Femur (tissue), 1 donor: Measurements from ENCODE around the gene RHOD.

Source experiments
- DNase-seq: peaks from one replicate; pipeline ENCODE4 v3.0.0-alpha.2; 2017

The RHOD gene

DNA sequence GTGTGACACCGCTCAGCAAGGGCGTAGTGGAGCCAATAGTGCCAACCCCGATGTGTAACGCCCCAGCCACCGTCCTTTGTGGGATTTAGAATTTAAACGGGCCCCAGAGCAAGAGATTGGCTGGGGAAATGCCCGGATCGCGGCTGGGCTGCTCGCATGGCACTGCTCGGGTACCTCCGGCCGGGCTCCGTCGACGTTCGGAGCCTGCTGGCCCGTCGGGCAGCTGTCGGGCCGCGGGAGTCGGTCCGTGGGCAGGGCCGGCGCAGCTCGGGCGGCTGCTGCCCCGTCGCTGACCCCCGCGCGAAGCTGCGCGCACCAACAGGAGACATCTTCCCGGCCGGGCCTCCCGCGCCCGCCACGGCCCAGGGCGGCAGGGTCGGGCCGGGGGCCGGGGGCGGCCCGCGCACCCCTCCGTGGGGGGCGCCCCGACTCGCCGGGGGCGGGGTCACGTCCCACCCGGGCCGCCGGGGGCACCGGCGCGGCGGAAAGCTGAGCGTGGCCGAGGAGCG, 61.1 kb downstream of the RHOD start:
- DNase-seq: peak; percentile 59

DNA sequence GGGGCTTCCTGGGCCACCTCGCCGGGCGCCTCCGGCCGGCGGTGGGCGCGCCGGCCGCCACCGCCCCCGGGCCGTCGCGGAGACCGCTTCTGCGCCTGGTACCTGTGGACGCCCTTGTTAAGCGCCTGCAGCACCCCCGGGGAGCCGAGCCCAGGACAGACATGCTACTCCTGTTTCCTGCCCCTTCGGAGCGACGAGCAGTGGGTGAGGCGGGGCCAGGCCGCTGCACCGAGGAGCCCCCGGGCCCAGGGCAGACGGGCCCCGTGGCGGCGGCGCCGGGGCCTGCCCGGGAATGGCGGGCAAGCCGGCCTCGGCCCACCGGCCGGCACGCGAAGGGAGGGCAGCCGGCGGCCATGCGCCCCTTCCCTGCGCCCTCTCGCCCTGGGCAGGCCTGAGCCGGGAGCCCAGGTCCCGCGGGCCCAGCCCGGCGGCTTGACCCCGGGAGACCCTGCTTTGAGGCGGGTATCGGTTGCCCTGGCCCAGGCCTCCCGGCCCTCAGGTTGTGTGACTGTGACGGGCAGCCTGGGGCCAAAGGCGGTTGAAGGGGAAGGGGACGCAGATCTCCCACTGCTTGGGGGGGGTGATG, 61.6 kb downstream of the RHOD start:
- no peak for DNase-seq

GRCh38 chr11:67118801-67119584, 62.3 kb downstream of the RHOD start, which contains the start of gene KDM2A:
Gene KDM2A (plus strand): TSS chr11:67119263. CDS start chr11:67121317, 2,054 bp downstream.
- peak; percentile 100 for DNase-seq

GRCh38 chr11:67119585-67120391, 63.1 kb downstream of the RHOD start:
- peak; percentile 34 for DNase-seq

GRCh38 chr11:67120456-67120855, 63.8 kb downstream of the RHOD start:
- no peak for DNase-seq

- peak; percentile 24 for DNase-seq
These were observed 64.4 kb downstream of the RHOD start for GRCh38 chr11:67120881-67121710.
